ENCODE measurements around the gene MAD1L1.

MAD1L1 gene

GRCh38 chr7:1855725-1856160 is 377.0 kb downstream of the MAD1L1 start:
- H3K27ac ChIP-seq (ENCODE audit: low read length), result no peak overlapping the region
- H3K4me1 ChIP-seq (ENCODE audit: insufficient read depth, low read length), result no peaks in the 10 kb centered on the region
- H3K4me3 ChIP-seq (ENCODE audit: low read length), result no peak overlapping the region
- H3K9ac ChIP-seq (ENCODE audit: low read depth, low read length), result no peak overlapping the region
- H3K36me3 ChIP-seq (ENCODE audit: insufficient read depth, low read depth, low read length), result no peaks in the 10 kb centered on the region
- H3K9me3 ChIP-seq (ENCODE audit: insufficient read depth, low read depth, low read length), result no peaks in the 10 kb centered on the region
- H3K27me3 ChIP-seq (ENCODE audit: insufficient read depth, low read length), result no peaks in the 10 kb centered on the region

- Histone ChIP-seq H3K27ac (ENCODE audit: low read length) (no peak overlapping the region), H3K36me3 (ENCODE audit: insufficient read depth, low read depth, low read length) (no peaks in the 10 kb centered on the region), H3K4me1 (ENCODE audit: insufficient read depth, low read length) (no peaks in the 10 kb centered on the region), H3K27me3 (ENCODE audit: insufficient read depth, low read length) (no peaks in the 10 kb centered on the region), H3K4me3 (ENCODE audit: low read length) (no peak overlapping the region), H3K9ac (ENCODE audit: low read depth, low read length) (no peak overlapping the region), H3K9me3 (ENCODE audit: insufficient read depth, low read depth, low read length) (no peaks in the 10 kb centered on the region)
Observed at GRCh38 chr7:1854866-1855724, 377.6 kb downstream of the MAD1L1 start.

DNA sequence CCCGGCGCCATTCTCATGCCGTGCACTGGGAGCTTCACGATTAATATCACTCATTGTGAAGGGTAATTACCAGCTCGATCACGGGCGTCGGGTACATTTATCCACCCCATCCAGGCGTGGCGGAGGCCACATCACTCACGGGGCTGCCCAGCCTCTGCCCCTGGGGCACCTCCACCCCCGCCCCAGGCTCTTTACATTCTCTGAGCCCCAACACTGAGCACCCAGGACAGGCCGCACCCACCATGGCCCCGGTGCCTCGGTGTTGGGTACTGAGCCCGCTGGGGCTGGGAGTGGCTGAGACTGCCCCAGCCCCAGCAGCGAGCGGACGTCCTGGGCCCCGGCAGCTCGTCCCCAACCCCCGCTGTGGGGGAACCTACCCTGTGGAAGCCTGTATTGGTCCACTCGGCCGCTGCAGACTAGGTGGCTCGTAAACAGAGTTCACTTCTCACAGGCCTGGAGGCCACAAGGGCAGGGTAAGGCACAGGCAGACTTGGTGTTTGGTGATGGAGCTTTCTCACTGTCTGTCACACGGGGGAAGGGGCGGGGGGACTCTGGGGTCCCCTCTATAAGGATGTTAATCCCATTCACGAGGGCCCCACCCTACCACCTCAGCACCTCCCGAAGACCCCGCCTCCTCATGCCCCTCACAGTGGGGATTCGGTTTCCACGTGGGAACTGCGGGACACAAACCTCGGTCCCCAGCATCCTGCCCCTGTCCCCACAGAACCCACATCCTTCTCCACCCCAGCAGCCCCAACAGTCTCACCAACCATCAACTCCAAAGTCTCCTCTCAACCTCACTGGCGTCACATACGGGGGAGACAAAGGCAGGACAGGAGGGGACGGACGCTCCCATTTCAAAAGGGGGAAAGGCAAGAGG is 378.5 kb downstream of the MAD1L1 start:
- Histone ChIP-seq H3K27ac (ENCODE audit: low read length) (no peak overlapping the region), H3K36me3 (ENCODE audit: insufficient read depth, low read depth, low read length) (no peaks in the 10 kb centered on the region), H3K4me1 (ENCODE audit: insufficient read depth, low read length) (no peaks in the 10 kb centered on the region), H3K4me3 (ENCODE audit: low read length) (no peak overlapping the region), H3K27me3 (ENCODE audit: insufficient read depth, low read length) (no peaks in the 10 kb centered on the region), H3K9me3 (ENCODE audit: insufficient read depth, low read depth, low read length) (no peaks in the 10 kb centered on the region), H3K9ac (ENCODE audit: low read depth, low read length) (no peak overlapping the region)

GRCh38 chr7:1853431-1853985 is 379.2 kb downstream of the MAD1L1 start:
- H3K9me3 ChIP-seq (ENCODE audit: insufficient read depth, low read depth, low read length), result no peaks in the 10 kb centered on the region
- no peak overlapping the region for H3K4me3 ChIP-seq (ENCODE audit: low read length)
- no peaks in the 10 kb centered on the region for H3K4me1 ChIP-seq (ENCODE audit: insufficient read depth, low read length)
- H3K36me3 ChIP-seq (ENCODE audit: insufficient read depth, low read depth, low read length), result no peaks in the 10 kb centered on the region
- H3K27me3 ChIP-seq (ENCODE audit: insufficient read depth, low read length), result no peaks in the 10 kb centered on the region
- H3K9ac ChIP-seq (ENCODE audit: low read depth, low read length), result no peak overlapping the region
- H3K27ac ChIP-seq (ENCODE audit: low read length), result no peak overlapping the region

- H3K4me1 ChIP-seq (ENCODE audit: insufficient read depth, low read length), result no peaks in the 10 kb centered on the region
- H3K27ac ChIP-seq (ENCODE audit: low read length), result no peak overlapping the region
- no peak overlapping the region for H3K9ac ChIP-seq (ENCODE audit: low read depth, low read length)
- no peak overlapping the region for H3K4me3 ChIP-seq (ENCODE audit: low read length)
- no peaks in the 10 kb centered on the region for H3K9me3 ChIP-seq (ENCODE audit: insufficient read depth, low read depth, low read length)
- no peaks in the 10 kb centered on the region for H3K36me3 ChIP-seq (ENCODE audit: insufficient read depth, low read depth, low read length)
- H3K27me3 ChIP-seq (ENCODE audit: insufficient read depth, low read length), result no peaks in the 10 kb centered on the region
Observed at GRCh38 chr7:1852517-1853430, 380.0 kb downstream of the MAD1L1 start.

GRCh38 chr7:1851721-1852516 is 380.8 kb downstream of the MAD1L1 start:
- Histone ChIP-seq H3K9ac (ENCODE audit: low read depth, low read length) (no peak overlapping the region), H3K9me3 (ENCODE audit: insufficient read depth, low read depth, low read length) (no peaks in the 10 kb centered on the region), H3K27me3 (ENCODE audit: insufficient read depth, low read length) (no peaks in the 10 kb centered on the region), H3K36me3 (ENCODE audit: insufficient read depth, low read depth, low read length) (no peaks in the 10 kb centered on the region), H3K4me1 (ENCODE audit: insufficient read depth, low read length) (no peaks in the 10 kb centered on the region), H3K27ac (ENCODE audit: low read length) (no peak overlapping the region), H3K4me3 (ENCODE audit: low read length) (no peak overlapping the region)

DNA sequence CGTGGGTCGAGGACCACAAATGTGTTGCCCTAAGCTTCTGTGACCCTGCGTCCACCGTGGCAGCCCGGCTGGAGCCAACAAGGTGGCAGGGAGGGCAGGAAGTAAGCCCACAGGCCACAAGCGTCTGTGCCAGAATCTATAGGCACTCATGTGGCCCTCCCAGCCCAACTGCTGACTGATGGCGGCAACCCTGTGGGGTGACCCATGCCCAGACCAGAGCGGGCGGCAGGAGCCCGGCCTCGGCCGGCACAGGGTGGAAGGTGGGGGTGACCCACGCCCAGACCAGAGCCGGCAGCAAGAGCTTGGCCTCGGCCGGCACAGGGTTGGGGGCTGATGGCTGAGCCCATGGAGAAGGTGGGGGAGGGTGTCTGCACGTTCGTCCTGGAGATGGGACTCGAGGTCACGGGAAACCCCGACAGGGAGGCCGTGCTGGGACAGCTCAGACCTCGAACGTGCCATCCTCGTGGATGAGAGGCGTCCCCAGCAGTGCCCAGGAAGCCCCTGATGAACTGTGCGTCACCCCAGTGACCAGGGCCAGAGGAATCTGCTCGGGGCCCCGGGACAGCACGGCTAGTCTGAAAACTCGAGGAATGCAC is 381.7 kb downstream of the MAD1L1 start:
- Histone ChIP-seq H3K4me3 (ENCODE audit: low read length) (no peak overlapping the region), H3K9me3 (ENCODE audit: insufficient read depth, low read depth, low read length) (no peaks in the 10 kb centered on the region), H3K36me3 (ENCODE audit: insufficient read depth, low read depth, low read length) (no peaks in the 10 kb centered on the region), H3K27me3 (ENCODE audit: insufficient read depth, low read length) (no peaks in the 10 kb centered on the region), H3K9ac (ENCODE audit: low read depth, low read length) (no peak overlapping the region), H3K4me1 (ENCODE audit: insufficient read depth, low read length) (no peaks in the 10 kb centered on the region), H3K27ac (ENCODE audit: low read length) (no peak overlapping the region)

GRCh38 chr7:1850111-1850975 is 382.4 kb downstream of the MAD1L1 start:
- no peak overlapping the region for H3K27ac ChIP-seq (ENCODE audit: low read length)
- no peaks in the 10 kb centered on the region for H3K4me1 ChIP-seq (ENCODE audit: insufficient read depth, low read length)
- no peaks in the 10 kb centered on the region for H3K9me3 ChIP-seq (ENCODE audit: insufficient read depth, low read depth, low read length)
- no peaks in the 10 kb centered on the region for H3K36me3 ChIP-seq (ENCODE audit: insufficient read depth, low read depth, low read length)
- H3K9ac ChIP-seq (ENCODE audit: low read depth, low read length), result no peak overlapping the region; the same call in 1 of the 2 replicates
- H3K4me3 ChIP-seq (ENCODE audit: low read length), result no peak overlapping the region
- no peaks in the 10 kb centered on the region for H3K27me3 ChIP-seq (ENCODE audit: insufficient read depth, low read length)

DNA sequence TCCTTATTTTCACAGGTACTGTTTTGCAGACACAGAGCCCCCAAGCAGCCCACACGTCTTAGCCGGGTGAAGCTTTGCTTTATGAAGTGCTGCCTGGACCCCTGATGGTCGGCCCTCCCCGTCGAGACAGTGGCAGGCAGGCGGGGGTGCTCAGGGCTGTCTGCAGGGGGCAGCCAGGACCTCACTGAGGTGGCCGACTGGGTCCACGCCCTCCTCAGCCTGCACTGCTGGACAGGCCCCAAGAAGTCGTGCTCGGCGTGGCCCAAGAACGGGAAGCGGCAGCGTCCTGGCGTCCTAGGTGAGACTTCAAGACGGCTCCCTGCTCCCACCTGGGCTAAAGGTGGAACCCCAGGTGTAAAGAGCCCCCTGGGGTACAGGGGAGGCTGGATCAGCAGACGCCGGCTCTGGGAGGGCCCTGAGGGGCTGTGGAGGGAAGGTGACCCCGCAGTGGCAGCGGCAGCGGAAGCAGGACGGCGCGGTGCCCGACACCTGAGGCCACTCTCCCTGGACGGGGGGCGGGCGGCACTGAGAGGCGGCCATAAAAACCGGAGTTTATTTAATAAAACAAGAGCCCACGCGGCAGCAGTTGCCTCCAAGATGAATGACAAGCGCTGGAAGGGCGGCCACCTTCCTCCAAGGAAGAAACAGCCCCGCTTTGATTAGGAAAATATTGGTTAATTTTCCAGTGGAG is 383.2 kb downstream of the MAD1L1 start:
- no peak overlapping the region for H3K4me3 ChIP-seq (ENCODE audit: low read length)
- no peaks in the 10 kb centered on the region for H3K9me3 ChIP-seq (ENCODE audit: insufficient read depth, low read depth, low read length)
- H3K36me3 ChIP-seq (ENCODE audit: insufficient read depth, low read depth, low read length), result no peaks in the 10 kb centered on the region
- no peak overlapping the region; the same call in 1 of the 2 replicates for H3K9ac ChIP-seq (ENCODE audit: low read depth, low read length)
- no peaks in the 10 kb centered on the region for H3K27me3 ChIP-seq (ENCODE audit: insufficient read depth, low read length)
- H3K27ac ChIP-seq (ENCODE audit: low read length), result no peak overlapping the region
- no peaks in the 10 kb centered on the region for H3K4me1 ChIP-seq (ENCODE audit: insufficient read depth, low read length)
